HTERT RPE-1 (cell line): ENCODE measurements around the gene ELL.

Experiments used
- in situ Hi-C: fragments of 300-500 bp; cut with MboI; formaldehyde crosslinking; loops from 4 replicates; pipeline ENCODE4 v1.14.3; 2020; ENCODE audit warnings: low sequenced_read_pairs

ELL gene

DNA sequence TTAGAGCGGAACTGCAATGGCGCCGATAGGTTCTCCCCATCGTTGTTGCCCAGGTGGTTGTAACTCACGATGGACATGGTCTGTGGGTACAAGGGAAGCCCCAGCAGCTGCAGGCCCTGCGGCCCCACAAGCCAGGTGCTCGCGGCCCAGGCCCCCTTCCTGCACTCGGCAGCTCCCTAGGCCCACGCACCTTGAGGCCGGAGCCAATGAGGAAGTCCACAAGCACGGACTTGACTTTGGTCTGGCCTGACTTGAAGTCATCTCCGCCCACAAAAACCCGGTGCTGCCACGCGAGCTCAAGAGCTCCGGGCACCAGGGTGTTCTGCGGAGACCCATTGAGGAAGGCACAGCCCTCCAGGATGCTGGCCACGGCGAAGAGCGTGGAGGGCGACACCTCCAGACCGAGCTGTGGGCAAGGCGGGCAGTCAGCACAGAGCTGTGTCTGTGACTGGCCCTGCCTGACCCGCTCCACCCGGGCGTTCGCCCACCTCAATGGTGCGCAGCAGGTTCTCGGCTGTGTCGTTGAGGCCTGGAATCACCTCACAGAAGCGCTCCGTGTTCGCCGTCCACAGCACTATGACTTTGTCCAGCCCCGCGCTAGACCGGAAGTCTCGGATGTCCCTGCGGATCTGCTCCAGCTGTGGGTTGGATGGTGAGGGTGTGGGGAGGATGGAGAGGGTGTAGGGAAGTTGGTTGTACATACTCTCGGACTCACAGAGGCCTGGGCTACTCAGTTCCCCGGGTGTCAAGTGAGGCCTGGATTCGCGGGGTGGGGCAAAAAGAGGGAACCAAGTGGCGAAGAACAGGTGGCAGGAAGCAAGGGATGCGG is 85.8 kb downstream of the ELL start:
- in situ Hi-C loops, result no loop called here

DNA sequence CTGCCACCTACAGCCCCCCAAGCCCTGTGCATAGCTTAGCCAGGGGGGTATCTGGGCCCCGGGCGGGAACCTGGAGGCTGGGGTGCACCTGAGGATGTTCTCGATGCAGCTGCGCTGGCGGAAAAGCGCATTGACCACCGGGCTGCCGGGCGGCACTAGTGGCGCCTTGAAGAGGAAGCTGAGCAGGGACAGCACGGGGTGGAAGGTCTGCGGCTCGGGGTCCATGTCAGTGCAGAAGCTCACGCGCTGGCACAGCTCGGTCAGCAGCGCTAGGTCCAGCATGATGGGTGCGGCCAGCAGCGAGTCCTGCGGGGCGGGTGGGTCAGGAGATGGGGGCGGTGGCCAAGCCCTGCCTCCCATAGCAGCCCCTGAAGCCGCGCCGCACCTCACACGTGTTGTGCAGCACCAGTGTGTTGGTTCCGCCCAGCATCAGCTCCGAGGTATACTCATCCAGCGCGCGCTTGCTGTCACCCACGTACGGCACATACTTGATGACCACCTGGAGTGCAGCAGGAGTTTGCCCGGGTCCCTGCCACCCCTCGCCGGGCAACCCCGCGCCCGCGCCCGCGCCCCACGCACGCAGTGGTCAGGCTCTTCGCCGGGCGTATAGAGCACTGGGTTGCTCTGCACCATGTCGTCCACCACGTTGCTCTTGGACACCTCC is 86.6 kb downstream of the ELL start:
- in situ Hi-C loops, result no loop called here

DNA sequence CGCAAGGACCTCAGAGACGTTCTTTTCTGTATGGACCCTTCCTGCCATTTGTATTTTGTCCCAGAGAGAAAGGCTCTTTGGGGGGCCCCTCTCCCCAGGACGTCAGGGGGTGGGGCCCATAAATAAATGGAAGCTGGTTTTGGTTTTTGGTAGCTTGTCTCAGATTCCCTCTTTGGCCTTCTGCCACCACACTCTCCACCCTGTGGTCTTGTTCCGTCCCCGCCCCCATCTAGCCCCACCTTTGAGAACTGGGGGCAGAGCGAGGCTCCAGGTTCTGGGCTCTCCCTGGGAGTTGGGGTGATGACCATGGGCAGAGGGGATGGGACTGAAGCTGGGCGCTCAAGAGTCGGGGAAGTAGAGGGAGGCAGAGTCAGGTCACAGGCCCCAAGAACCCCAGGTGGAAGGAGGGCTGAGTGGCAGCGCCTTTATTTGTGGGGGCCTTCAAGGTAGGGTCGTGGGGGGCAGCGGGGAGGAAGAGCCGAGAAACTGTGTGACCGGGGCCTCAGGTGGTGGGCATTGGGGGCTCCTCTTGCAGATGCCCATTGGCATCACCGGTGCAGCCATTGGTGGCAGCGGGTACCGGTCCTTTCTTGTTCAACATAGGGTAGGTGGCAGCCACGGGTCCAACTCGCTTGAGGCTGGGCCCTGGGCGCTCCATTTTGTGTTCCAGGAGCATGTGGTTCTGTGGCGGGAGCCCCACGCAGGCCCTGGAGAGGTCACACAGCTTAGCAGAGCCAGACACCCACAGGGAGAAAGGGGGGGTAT is 87.3 kb downstream of the ELL start:
- in situ Hi-C loops, result no loop called here

DNA sequence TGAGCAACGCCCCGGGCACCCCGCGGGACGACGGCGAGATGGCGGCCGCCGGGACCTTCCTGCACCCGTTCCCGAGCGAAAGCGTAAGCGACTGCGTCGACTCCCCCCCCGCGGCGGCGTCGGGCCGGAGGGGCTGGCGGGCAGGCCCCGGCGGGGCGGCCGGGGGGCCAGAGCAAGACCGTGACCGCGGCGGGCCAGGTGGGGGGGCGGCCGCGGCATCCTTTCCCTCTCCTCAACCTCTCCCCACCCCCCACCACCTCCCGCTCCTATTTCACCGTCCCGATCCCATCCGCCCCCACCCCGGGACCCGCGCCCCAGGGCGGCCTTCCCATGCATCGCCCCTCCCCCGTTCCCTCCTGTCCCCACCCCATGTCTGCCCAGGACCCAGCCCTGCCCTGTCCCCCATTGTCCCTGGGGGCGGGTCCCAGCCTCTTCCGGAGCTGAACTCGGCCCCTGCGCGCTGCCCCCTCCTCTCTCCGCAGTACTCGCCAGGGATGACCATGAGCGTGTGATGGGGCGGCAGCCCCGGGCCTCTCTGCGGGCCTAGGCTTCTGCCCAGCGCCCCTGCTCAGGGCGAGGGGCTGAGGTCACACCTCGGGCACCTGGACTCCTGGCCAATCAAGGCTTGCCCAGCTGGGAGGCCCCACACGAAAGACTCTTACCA is 88.0 kb downstream of the ELL start:
- in situ Hi-C loops, result no loop called here

DNA sequence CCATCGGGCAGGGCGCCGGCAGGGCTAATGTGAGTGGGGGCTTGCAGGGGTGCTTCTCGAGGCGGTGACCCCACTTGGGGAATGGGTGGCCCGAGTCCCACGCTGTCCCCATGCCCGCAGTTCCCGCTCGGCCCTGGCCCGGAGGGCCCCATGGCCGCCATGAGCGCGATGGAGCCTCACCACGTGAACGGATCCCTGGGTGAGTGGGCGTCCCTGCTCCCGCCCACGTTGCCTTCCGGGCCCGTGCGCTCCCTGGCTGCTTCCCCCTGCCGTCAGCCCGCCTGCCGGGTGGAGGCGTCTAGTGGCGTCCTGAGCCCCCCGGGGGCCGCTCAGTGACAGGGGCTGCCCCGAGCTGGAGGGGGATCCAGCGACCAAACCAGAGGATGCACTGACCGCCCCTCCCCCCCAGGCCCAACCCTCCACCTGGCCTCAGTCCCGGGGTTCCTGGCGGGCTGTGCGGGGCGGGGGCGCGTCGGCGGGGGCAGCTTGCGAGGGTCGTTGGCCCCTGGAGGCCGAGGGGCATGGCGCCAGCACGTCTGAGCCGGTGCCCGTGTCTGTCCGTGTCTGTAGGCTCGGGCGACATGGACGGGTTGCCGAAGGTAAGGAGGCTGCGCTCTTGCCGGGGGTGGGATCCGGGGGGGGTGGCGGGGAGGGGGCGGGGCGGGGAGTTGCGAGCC is 88.7 kb downstream of the ELL start:
- in situ Hi-C loops, result no loop called here

DNA sequence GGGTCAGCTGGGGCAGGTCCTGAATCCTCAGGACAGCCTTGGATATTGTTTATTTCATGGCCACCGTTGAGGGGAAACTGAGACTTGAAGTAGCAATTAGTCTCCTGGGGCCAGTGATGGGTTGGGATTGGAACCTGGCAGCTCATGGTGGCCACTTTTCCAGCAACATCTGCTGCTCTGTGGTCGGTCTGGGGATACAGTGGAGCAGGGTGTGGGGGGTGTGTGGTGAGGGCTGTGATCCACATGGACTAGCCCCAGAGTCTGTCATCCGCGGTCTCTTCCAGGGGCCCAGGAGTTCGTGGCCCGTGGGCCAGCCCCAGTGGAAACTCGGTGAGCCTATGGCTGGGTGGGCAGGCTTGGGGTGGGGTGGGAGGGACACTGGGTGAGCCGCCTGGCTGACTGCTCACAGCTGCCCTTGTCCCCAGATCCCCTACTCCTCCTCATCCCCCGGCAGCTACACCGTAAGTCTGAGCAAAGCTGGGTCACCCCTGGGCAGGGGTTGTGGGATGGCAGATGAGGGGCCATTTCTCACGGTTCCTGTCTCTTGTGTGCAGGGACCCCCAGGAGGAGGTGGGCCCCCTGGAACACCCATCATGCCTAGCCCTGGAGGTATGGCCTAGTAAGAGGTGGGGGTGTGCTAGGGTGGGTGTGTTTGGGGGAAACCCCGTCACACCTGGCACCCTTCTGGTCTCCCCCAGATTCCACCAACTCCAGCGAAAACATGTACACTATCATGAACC is 89.4 kb downstream of the ELL start:
- in situ Hi-C loops, result no loop called here

DNA sequence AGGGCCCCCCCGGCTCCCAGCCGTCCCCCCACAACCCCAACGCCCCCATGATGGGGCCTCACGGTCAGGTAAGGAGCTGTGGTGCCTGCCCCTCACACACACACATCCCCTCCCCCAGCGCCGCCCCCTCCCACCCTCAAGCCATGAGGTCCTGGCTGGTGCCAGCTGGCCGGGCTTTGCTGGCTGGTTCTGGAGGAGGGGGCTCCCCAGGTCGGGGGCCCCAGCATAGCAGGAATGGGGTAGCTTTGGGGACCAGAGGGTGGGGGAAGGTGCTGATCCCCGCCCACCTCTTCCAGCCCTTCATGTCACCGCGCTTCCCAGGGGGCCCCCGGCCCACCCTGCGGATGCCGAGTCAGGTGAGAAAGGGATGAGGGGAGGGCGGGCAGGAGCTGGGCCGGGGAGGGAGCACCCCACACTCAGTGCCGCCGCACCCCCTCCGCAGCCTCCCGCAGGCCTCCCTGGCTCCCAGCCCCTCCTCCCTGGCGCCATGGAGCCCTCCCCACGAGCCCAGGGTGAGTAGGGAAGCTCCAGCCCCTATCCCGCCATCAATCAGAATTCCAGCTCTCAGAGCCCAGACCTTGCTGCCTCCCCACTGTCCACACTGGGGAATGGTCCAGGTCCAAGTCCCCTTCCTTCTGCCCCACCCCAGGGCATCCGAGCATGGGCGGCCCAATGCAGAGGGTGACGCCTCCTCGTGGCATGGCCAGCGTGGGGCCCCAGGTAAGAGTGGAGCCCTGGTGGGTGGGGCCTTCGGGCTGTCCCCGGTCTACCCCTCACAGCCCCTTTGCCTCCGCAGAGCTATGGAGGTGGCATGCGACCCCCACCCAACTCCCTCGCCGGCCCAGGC is 90.3 kb downstream of the ELL start:
- in situ Hi-C loops, result no loop called here

DNA sequence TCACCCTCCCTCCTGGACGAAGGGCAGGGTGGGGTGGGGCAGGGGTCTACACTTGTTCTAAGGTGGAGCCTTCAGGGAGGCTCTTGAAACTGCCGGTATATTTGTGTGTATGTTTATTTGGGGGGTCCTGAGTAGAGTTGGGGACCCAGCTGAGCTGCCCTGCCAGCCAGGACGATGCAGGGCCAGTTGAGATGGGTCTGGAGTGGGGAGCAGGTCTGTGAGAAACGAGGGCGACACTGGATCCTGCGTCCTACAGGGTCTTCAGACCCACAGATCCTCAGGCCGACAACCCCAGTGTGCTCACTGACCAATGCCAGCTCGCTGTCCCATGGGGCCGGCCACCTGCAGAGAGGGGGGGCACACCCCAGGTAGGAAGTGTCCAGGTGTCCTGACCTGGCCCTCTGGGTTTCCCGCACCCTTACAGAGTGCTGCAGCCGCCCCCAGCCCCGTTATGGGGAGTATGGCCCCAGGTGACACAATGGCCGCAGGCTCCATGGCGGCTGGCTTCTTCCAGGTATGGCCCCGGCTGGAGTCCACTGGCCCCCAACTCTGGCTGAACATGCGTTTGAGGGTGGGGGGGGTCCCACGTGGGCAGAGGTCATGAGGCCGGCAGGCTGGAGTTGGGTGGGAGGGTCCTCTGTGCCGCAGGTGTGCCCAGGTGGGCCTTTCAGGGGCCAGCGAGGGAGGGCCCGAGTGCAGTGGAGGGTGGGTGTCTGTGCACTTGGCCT is 91.3 kb downstream of the ELL start:
- in situ Hi-C loops, result no loop called here

DNA sequence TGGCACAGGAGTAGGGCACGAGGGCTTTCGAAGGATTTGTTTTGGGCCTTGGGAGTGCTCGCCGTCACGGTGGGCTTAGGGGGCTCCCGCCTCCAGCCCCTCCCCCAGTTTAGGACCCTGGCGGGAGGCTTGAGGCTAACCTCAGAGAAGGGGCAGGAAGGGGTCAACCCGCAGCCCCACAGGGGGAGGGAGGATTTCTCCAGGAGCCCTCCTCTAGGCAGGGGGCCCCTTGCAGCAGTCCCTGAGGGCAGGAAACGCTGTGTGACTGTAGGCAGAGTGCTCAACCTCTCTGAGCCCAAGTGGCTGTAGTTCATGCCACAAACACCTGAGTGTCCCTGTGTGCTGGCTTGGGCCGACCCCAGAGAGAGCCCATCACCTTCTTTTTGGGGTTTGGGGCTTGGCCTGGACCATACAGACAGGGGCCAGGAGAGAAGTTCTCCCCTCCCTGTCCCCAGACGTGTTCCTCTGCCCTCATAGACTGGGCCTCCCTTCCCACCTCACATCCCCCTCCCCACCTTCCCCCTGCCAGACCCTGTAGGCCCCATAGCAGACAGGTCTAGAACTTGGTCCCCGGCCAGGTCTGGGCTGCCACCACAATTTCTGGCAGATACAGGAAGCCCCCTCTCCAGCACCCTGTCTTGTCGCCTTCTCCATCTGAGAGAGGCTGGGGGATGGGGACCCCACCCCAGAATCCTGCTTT is 92.0 kb downstream of the ELL start:
- in situ Hi-C loops, result no loop called here

DNA sequence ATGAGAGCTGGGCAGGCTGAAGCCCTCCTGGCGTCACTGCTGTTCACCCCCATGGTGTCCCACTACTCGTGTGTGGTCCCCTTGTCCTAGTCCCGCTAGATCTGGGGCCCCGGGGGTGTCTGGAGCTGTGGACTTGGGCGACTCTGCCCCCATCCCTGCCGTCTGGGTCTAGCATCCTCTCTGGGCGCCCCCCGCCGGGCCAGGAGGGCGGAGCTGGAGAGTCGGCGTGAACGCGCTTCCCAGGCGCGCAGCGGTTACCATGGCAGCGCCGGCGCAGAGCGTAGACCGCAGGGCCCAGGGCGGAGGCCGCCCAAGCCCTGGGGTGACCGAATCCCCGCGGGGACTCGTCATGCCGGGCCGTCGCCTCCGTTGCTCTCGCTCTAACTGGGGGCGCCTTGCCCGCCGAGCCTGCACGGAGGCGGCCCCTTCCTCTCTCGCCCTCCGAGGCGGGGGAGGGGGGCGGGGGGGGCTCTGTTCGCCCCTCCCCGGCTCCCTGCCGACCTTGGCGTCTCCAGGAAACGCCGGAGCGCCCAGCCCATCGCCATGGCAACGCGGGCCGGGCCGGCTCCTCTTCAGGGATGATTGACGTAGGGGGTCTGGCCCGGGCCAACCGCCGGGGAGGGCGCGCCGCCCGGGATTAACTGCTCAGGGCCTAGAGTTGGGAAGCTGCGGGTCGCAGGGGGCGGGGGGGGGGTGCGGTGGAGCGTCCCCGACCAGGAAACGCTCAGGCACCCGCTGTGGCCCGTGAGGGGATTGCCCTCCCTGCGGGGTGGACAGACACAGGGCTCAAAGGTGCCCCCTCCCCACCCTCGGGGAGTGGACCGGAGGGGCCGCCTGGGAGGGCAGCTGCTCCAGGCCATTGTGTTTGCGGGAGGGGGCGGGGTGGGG is 92.8 kb downstream of the ELL start:
- in situ Hi-C loops, result no loop called here

DNA sequence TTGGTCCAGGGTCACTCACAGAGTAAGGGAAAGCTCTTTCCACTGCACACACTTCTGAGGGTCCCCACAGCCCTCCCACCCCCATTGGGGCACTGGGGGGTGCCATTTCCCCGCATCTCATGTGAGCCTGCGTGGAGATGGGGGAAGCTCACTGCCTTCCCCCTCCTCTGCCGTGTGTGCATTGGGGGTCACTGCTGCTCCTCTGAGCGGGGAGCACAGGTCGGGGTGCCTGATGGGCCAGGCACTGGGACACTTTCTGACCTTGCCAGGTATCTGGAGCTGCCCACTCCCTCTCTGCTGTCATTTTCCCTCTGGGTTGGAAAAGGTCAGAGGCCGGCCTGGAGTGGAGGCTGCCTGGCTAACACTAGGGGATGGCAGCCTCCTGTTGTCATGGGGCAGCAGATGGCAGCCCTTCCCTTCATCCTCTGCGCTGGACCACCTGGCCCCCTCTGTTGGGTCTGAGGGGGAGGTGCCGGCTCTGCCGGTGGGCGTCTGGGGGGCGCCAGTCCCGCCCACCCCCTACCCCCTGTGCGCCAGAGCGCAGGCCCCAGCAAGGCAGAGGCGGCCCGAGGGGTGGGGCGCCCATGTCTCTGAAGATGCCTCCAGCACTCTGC is 93.6 kb downstream of the ELL start:
- in situ Hi-C loops, result no loop called here

DNA sequence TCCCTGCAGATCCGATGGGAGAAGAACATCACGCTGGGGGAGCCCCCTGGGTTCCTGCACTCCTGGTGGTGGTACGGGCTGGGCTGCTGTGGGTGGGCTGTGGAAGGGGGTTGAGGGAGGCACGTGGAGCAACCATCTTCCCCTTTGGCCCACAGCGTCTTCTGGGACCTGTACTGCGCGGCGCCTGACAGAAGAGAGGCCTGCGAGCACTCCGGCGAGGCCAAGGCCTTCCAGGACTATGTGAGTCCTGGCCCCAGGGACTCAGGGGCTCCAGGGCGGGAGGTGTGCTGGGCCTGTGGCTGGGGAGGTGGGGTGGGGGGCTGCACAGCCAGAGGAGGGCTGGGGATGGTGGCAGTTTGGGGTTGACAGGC is 94.1 kb downstream of the ELL start:
- in situ Hi-C loops, result no loop called here

DNA sequence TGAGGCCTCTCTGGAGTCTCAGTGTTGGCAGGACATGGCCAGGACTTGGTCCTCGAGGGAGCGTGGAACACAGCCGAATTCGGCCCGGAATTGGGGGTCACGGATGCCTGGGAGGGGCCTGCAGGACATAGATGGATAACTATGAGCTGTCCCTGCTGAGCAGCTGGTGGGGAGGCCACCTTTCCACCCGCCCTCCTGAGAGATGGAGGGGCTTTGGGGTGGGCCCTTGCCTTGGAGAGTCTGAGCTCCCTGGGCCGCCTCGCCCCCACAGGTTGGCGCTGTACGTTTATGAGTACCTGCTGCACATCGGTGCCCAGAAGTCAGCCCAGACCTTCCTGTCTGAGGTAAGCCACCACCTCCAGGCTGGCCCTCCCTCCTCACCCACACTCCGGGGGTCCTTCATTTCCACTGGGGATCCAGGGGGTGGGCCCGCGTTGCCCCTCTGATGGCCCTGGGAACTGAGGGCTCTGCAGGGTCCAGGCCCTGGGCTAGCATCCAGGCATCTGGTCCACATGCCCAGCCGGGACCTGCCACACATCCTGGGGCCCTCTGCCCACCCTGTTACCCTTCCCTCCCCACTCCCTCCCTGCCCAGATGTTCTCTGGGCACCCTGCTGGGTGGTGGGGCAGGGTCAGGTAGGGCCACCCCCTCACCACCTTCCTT is 94.7 kb downstream of the ELL start:
- in situ Hi-C loops, result no loop called here

DNA sequence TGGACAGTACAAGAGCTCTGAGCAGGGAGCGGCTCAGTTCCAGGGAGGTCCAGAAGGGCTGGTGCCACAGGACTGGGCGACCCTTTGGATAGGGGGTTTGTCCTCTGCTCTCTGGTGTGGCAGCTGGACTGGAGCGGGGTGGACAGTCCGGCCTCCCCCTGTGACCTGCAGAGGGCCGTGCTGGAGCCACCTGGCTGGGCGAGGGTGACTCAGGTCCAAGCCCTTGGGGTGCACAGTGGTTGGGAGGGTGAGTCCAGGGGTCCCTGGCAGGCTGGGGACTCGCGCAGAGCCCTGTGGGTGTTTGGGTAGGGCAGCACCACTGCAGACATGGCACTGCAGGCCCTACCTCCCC is 95.5 kb downstream of the ELL start:
- in situ Hi-C loops, result no loop called here

DNA sequence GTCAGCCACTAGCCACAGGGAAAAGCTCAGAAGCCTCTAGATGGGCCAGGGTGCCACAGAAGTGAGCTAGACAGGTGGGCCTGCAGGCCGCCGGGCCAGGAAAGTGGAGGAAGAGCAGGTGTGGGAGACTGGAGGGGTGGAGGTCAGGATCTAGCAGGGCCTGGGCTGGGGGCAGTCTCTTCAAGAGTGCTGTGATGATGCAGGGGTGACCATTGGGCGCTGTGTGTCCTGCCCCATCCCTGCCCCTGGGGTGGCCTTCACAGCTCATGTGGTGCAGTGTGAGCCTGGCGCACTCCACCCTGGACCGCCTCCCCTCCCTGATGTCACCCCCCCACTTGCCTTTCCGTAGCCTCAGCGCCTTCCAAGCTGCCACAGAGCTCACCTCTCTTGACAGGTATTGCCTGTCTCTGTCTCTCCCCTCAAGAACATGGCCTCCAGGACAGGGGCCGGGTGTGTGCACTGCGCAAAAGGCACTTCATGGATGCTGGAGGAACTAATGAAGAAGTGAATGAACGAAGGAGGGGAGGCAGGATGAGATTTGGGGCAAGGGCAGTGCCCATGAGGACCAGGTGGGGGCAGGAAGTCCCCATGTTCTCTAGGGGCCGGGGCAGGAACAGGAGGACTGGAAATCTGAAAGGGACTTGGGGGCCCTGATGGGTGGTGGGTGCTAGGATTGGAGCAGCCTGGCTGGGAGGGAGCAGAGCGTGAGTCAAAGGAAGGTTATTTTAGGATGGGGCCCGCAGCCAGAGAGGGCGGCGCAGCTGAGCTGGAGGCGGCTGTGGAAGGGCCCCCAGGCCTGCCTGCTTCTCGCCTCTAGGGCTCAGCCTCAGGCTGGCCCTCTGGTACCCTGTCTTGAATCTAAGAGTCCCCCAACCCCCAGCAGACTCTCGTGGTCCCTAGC is 96.1 kb downstream of the ELL start:
- in situ Hi-C loops, result no loop called here
